Measurements from ENCODE around the gene VWA3B. TPM values are rescaled to one million over a fixed set of nuclear protein-coding genes. Genes with fewer than 3 reads are reported as not detected.

The VWA3B gene
- total and polyA plus RNA-seq, 2 experiments from 2014 or later: not detected

DNA sequence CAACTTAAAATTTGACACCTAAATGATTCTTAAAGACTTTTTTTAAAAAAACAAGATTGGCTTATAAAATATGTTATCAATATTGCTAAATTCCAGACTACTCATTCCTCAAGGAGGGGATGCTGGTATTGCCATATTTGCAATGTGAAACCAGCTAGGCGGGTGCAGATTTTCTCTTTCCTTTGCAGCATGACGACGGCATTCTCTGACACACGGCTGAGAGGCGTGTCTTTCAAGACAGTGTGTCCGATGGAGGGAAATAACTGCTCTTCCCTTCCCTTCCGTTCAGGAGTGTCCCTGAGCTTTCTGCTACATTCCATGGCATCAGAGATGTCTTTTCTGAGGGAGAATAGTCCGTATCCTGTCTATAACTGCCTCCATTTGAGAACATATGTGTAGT lies 221.1 kb downstream of the VWA3B start:
- Histone ChIP-seq H3K4me1 (ENCODE audit: insufficient read depth) (no peaks in the 10 kb centered on the region), H4K20me1 (ENCODE audit: insufficient read depth) (no peaks in the 10 kb centered on the region), H3K27me3 (replicated peaks; ENCODE audit: insufficient read depth) (no peaks in the 10 kb centered on the region; the same call in 1 of the 2 replicates), H3K79me2 (ENCODE audit: insufficient read depth) (no peaks in the 10 kb centered on the region), H3K9me2 (ENCODE audit: insufficient read depth) (no peaks in the 10 kb centered on the region), H3F3A (ENCODE audit: insufficient read depth) (no peaks in the 10 kb centered on the region), H3K9ac (no peak overlapping the region), H3K4me2 (ENCODE audit: unreplicated experiment) (no peak overlapping the region), H2AFZ (no peak overlapping the region), H3K9me3 (ENCODE audit: low read depth) (no peaks in the 10 kb centered on the region), H3K27ac (no peak overlapping the region), H3K4me3 (no peak overlapping the region), H3K36me3 (ENCODE audit: low read depth) (no peaks in the 10 kb centered on the region)
- in situ Hi-C loops (cut with MboI): no loop called here
- no peak for TF ChIP-seq EZH2phosphoT487 (IDR thresholded peaks at IDR 0.05; ENCODE audit: insufficient read depth, low read depth)
- TF ChIP-seq EZH2 (IDR thresholded peaks at IDR 0.05; ENCODE audit: insufficient read depth, poor library complexity, severe bottlenecking): no peak
- peak; percentile 41 for DNase-seq
- 15 to 19% methylated on average over 8 of the region's 8 CpGs for WGBS, 2 experiments (ENCODE audit: low coverage in 1 of 2, low lambda C conversion rate in 2 of 2, missing lambda C conversion rate in 2 of 2)

DNA sequence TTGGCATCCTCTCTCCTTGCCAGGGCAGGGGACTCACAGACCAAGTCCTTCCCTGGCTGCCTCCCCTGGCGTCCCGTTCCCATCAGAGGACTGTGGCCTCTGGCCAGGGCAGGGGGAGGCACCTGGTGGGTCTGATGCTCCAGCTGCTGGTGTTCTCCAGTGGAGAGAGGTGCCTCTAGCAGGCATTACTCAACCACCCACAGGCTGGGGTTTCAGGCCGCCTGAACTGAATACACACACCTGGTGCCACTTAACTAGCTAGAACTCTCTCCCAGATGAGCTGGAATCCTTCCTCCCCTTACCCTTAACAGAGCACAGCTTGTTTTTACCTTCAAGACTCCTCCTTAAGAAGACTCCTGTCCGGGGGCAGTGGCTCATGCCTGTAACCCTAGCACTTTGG lies 221.6 kb downstream of the VWA3B start:
- no peak overlapping the region for H3K27ac ChIP-seq
- H3K4me1 ChIP-seq (ENCODE audit: insufficient read depth): no peaks in the 10 kb centered on the region
- no peaks in the 10 kb centered on the region for H3K9me3 ChIP-seq (ENCODE audit: low read depth)
- no peaks in the 10 kb centered on the region for H3K9me2 ChIP-seq (ENCODE audit: insufficient read depth)
- no peaks in the 10 kb centered on the region; the same call in 1 of the 2 replicates for H3K27me3 ChIP-seq (replicated peaks; ENCODE audit: insufficient read depth)
- H3K36me3 ChIP-seq (ENCODE audit: low read depth): no peaks in the 10 kb centered on the region
- no peak for DNase-seq
- no peaks in the 10 kb centered on the region for H3K79me2 ChIP-seq (ENCODE audit: insufficient read depth)
- H3K4me2 ChIP-seq (ENCODE audit: unreplicated experiment): no peak overlapping the region
- H3K4me3 ChIP-seq: no peak overlapping the region
- no peaks in the 10 kb centered on the region for H4K20me1 ChIP-seq (ENCODE audit: insufficient read depth)
- TF ChIP-seq EZH2phosphoT487 (IDR thresholded peaks at IDR 0.05; ENCODE audit: insufficient read depth, low read depth): no peak
- no peak for TF ChIP-seq EZH2 (IDR thresholded peaks at IDR 0.05; ENCODE audit: insufficient read depth, poor library complexity, severe bottlenecking)
- in situ Hi-C loops (cut with MboI): no loop called here
- 29 to 30% methylated on average over 4 of the region's 4 CpGs for WGBS, 2 experiments (ENCODE audit: low coverage in 1 of 2, low lambda C conversion rate in 2 of 2, missing lambda C conversion rate in 2 of 2)
- H2AFZ ChIP-seq: no peak overlapping the region
- no peak overlapping the region for H3K9ac ChIP-seq
- H3F3A ChIP-seq (ENCODE audit: insufficient read depth): no peaks in the 10 kb centered on the region

DNA sequence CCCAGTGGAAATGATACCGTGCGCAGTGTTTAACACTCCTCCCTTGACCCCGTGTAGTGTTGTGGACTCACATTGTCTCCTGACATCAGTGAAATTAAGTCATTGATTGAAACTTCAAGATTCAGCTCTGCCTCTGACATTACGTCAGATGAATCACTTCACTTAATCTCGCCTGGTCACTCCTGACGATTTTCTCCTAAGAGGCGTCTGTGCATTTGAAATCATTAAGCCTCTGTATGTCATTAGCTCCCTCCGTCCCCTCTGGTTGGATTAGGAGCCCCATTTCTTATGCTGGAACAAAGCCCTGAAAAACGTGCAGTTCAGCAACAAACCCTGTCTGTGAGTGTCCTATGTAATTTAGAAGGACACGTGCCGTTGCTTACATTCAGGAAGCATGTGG lies 222.6 kb downstream of the VWA3B start:
- in situ Hi-C loops (cut with MboI): no loop called here
- no peak for TF ChIP-seq EZH2phosphoT487 (IDR thresholded peaks at IDR 0.05; ENCODE audit: insufficient read depth, low read depth)
- no peak for TF ChIP-seq EZH2 (IDR thresholded peaks at IDR 0.05; ENCODE audit: insufficient read depth, poor library complexity, severe bottlenecking)
- Histone ChIP-seq H3K9me2 (ENCODE audit: insufficient read depth) (no peaks in the 10 kb centered on the region), H3K4me2 (ENCODE audit: unreplicated experiment) (no peak overlapping the region), H3K4me3 (no peak overlapping the region), H3K27me3 (replicated peaks; ENCODE audit: insufficient read depth) (no peaks in the 10 kb centered on the region; the same call in 1 of the 2 replicates), H3F3A (ENCODE audit: insufficient read depth) (no peaks in the 10 kb centered on the region), H3K36me3 (ENCODE audit: low read depth) (no peaks in the 10 kb centered on the region), H4K20me1 (ENCODE audit: insufficient read depth) (no peaks in the 10 kb centered on the region), H3K79me2 (ENCODE audit: insufficient read depth) (no peaks in the 10 kb centered on the region), H3K9ac (no peak overlapping the region), H2AFZ (no peak overlapping the region), H3K27ac (no peak overlapping the region), H3K4me1 (ENCODE audit: insufficient read depth) (no peaks in the 10 kb centered on the region), H3K9me3 (ENCODE audit: low read depth) (no peaks in the 10 kb centered on the region)
- WGBS, 2 experiments (ENCODE audit: low coverage in 1 of 2, low lambda C conversion rate in 2 of 2, missing lambda C conversion rate in 2 of 2): 77 to 83% methylated on average over 11 of the region's 11 CpGs
- DNase-seq: no peak

DNA sequence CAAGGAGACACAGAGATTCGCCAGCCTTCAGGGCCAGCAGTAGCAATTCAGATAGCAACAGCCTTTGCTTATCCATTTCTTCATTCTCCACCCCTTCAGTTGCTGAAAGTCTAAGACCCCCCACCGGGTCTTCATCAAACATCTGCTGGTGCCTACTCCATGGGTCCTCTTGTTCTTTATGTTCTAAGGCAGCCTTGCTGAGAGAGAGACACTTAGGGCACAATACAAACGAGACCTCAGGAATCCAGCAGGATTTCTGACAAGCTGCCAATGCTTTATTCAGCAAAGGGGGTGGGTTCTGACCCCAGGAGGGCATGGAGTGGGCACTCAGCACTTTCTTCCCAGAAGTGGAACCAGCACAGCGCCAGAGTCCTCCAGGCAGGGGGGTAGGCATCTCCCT lies 223.0 kb downstream of the VWA3B start:
- Histone ChIP-seq H3K4me1 (ENCODE audit: insufficient read depth) (no peaks in the 10 kb centered on the region), H3K4me3 (no peak overlapping the region), H3K79me2 (ENCODE audit: insufficient read depth) (no peaks in the 10 kb centered on the region), H3K36me3 (ENCODE audit: low read depth) (no peaks in the 10 kb centered on the region), H3K27ac (no peak overlapping the region), H2AFZ (no peak overlapping the region), H3K27me3 (replicated peaks; ENCODE audit: insufficient read depth) (no peaks in the 10 kb centered on the region; the same call in 1 of the 2 replicates), H3K4me2 (ENCODE audit: unreplicated experiment) (no peak overlapping the region), H3K9me3 (ENCODE audit: low read depth) (no peaks in the 10 kb centered on the region), H3K9me2 (ENCODE audit: insufficient read depth) (no peaks in the 10 kb centered on the region), H3K9ac (no peak overlapping the region), H3F3A (ENCODE audit: insufficient read depth) (no peaks in the 10 kb centered on the region), H4K20me1 (ENCODE audit: insufficient read depth) (no peaks in the 10 kb centered on the region)
- 51 to 53% methylated on average over 4 of the region's 4 CpGs for WGBS, 2 experiments (ENCODE audit: low coverage in 1 of 2, low lambda C conversion rate in 2 of 2, missing lambda C conversion rate in 2 of 2)
- DNase-seq: no peak
- TF ChIP-seq EZH2 (IDR thresholded peaks at IDR 0.05; ENCODE audit: insufficient read depth, poor library complexity, severe bottlenecking) (no peak), EZH2phosphoT487 (IDR thresholded peaks at IDR 0.05; ENCODE audit: insufficient read depth, low read depth) (no peak)
- in situ Hi-C loops (cut with MboI): no loop called here

DNA sequence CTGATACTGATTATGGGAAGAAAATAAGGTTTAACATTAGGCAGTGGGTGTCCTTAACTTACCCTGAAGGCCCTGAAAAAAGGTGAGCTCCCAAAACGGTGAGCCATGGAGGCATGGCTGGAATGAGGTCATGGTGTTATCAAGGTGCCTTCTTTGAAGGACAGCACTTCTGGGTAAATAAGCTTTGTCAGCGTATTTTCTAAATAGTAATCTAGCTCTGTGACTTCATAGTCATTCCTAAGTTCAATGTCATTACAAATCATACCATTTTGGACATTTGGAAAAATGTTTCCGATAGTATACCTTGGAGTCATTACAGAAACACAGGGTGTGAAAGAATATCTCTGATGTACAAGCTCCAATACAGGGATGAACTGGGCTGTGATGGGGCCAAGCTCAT lies 224.1 kb downstream of the VWA3B start:
- no peak overlapping the region for H2AFZ ChIP-seq
- no peak overlapping the region for H3K4me2 ChIP-seq (ENCODE audit: unreplicated experiment)

More for the DNA sequence above, 224.1 kb downstream of the VWA3B start:
- TF ChIP-seq EZH2 (IDR thresholded peaks at IDR 0.05; ENCODE audit: insufficient read depth, poor library complexity, severe bottlenecking) (no peak), EZH2phosphoT487 (IDR thresholded peaks at IDR 0.05; ENCODE audit: insufficient read depth, low read depth) (no peak)
- no peaks in the 10 kb centered on the region for H3K79me2 ChIP-seq (ENCODE audit: insufficient read depth)
- no peaks in the 10 kb centered on the region for H3K4me1 ChIP-seq (ENCODE audit: insufficient read depth)
- no peaks in the 10 kb centered on the region for H4K20me1 ChIP-seq (ENCODE audit: insufficient read depth)
- no peak overlapping the region for H3K27ac ChIP-seq
- WGBS, 2 experiments (ENCODE audit: low coverage in 1 of 2, low lambda C conversion rate in 2 of 2, missing lambda C conversion rate in 2 of 2): 55 to 56% methylated on average over 3 of the region's 3 CpGs
- H3K9me2 ChIP-seq (ENCODE audit: insufficient read depth): no peaks in the 10 kb centered on the region
- in situ Hi-C loops (cut with MboI): no loop called here
- no peaks in the 10 kb centered on the region for H3K36me3 ChIP-seq (ENCODE audit: low read depth)
- H3K27me3 ChIP-seq (replicated peaks; ENCODE audit: insufficient read depth): no peaks in the 10 kb centered on the region; the same call in 1 of the 2 replicates
- H3K9ac ChIP-seq: no peak overlapping the region
- no peaks in the 10 kb centered on the region for H3K9me3 ChIP-seq (ENCODE audit: low read depth)
- H3F3A ChIP-seq (ENCODE audit: insufficient read depth): no peaks in the 10 kb centered on the region
- no peak overlapping the region for H3K4me3 ChIP-seq
- no peak for DNase-seq
